ENCODE measurements around the gene LZTS2. TPM values are rescaled to one million over a fixed set of nuclear protein-coding genes. Genes with fewer than 3 reads are reported as not detected.

The LZTS2 gene
- total RNA-seq, 1 donor: 8.1 TPM

DNA sequence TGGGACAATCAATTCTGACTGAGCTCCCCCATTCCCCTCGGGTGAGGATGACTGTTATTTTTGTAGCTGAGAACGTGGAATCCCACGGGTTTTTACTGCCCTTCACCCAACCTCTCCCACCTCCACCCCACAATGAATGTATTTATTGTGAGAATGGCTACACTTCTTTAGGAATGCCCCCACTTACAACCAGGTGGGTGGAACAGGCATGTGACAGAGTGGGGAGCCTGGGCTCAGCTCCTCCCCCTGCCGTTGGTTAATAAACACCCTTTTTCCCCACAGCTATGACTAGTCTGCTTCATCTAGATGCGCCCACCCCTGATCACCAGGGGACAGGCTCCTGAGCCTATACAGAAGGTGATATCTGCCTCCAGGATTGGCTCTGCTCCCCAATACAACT is 14.3 kb upstream of the LZTS2 start:
- Histone ChIP-seq H3K27me3 (ENCODE audit: insufficient read depth, low read length) (no peaks in the 10 kb centered on the region), H3K9me3 (ENCODE audit: low read depth, low read length) (no peaks in the 10 kb centered on the region), H3K4me1 (ENCODE audit: insufficient read depth, low read length) (peaks cover 22% of the 10 kb centered on the region), H3K4me3 (ENCODE audit: low read length) (no peak overlapping the region)

DNA sequence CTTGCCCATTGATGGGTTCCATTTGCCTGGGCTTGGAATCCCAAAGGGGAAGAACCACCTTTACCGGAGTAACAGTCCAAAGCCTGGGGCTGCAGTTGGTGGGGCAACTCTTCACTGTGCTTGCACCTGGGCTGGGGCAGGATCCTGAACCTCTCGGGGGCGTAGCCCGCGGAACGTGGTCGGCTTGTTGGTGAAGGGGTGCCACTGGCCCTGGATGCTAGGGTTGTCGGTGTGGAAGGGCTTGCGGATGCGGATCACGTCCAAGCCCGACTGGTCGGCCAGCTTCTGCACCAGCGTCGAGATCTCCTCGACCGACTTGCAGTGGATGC is 13.0 kb upstream of the LZTS2 start:
- no peaks in the 10 kb centered on the region for H3K9me3 ChIP-seq (ENCODE audit: low read depth, low read length)
- peak overlapping the region; percentile 93 for H3K4me3 ChIP-seq (ENCODE audit: low read length)
- peaks cover 22% of the 10 kb centered on the region for H3K4me1 ChIP-seq (ENCODE audit: insufficient read depth, low read length)
- H3K27me3 ChIP-seq (ENCODE audit: insufficient read depth, low read length): no peaks in the 10 kb centered on the region

- no peaks in the 10 kb centered on the region for H3K9me3 ChIP-seq (ENCODE audit: low read depth, low read length)
- H3K4me3 ChIP-seq (ENCODE audit: low read length): peak within 1 kb of the TSS; percentile 93
Observed at GRCh38 chr10:100986952-100987684, 12.5 kb upstream of the LZTS2 start, which contains the start of the genes MRPL43 and TWNK. MRPL43 (minus strand) TSS chr10:100987497; CDS start chr10:100987443, 54 bp downstream. TWNK (plus strand) TSS chr10:100987543; CDS start chr10:100988211, 668 bp downstream.

DNA sequence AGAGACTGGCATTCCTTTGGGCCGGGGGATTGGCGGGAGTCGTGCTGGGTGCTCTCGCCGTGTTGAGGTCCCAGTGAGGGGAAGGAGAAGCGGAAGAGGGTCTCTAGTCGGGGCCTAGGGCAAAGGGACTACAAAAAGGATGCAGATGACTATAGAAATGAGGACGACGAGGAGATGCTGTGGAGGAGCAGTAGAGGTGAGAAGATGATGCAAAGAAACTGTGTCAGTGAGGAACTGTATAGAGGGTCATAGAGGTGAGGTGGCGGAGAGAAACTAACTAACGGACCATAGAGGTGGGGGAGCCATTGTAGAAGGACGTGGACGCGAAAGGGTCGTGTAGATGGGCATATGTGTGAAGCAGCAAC is 11.9 kb upstream of the LZTS2 start:
- no peaks in the 10 kb centered on the region for H3K9me3 ChIP-seq (ENCODE audit: low read depth, low read length)
- H3K4me3 ChIP-seq (ENCODE audit: low read length): peak overlapping the region; percentile 93
- H3K4me1 ChIP-seq (ENCODE audit: insufficient read depth, low read length): peaks cover 22% of the 10 kb centered on the region
- H3K27me3 ChIP-seq (ENCODE audit: insufficient read depth, low read length): no peaks in the 10 kb centered on the region

More at GRCh38 chr10:100986952-100987684, 12.5 kb upstream of the LZTS2 start, which contains the start of the genes MRPL43 and TWNK:
- Histone ChIP-seq H3K4me1 (ENCODE audit: insufficient read depth, low read length) (peaks cover 22% of the 10 kb centered on the region), H3K27me3 (ENCODE audit: insufficient read depth, low read length) (no peaks in the 10 kb centered on the region)

DNA sequence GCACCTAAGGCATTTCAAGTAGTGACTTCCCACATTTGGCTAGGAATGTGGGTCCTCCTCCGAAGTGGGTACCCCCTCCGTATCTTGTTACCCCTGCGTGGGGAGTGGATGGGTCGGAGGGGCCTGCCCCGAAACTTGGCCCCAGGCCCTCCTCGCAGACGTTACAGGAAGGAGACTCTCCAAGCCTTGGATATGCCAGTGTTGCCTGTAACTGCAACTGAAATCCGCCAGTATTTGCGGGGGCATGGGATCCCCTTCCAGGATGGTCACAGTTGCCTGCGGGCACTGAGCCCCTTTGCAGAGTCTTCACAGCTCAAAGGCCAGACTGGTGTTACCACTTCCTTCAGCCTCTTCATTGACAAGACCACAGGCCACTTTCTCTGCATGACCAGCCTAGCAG is 11.4 kb upstream of the LZTS2 start:
- peaks cover 22% of the 10 kb centered on the region for H3K4me1 ChIP-seq (ENCODE audit: insufficient read depth, low read length)
- no peaks in the 10 kb centered on the region for H3K27me3 ChIP-seq (ENCODE audit: insufficient read depth, low read length)
- H3K4me3 ChIP-seq (ENCODE audit: low read length): peak overlapping the region; percentile 93
- no peaks in the 10 kb centered on the region for H3K9me3 ChIP-seq (ENCODE audit: low read depth, low read length)

GRCh38 chr10:100989088-100989487 is 10.5 kb upstream of the LZTS2 start:
- no peak overlapping the region for H3K4me3 ChIP-seq (ENCODE audit: low read length)
- H3K9me3 ChIP-seq (ENCODE audit: low read depth, low read length): no peaks in the 10 kb centered on the region
- H3K27me3 ChIP-seq (ENCODE audit: insufficient read depth, low read length): no peaks in the 10 kb centered on the region
- H3K4me1 ChIP-seq (ENCODE audit: insufficient read depth, low read length): peaks cover 22% of the 10 kb centered on the region

GRCh38 chr10:100993986-100994708 is 5.5 kb upstream of the LZTS2 start:
- Histone ChIP-seq H3K27me3 (ENCODE audit: insufficient read depth, low read length) (no peaks in the 10 kb centered on the region), H3K4me1 (ENCODE audit: insufficient read depth, low read length) (peaks cover 26% of the 10 kb centered on the region), H3K9me3 (ENCODE audit: low read depth, low read length) (no peaks in the 10 kb centered on the region), H3K4me3 (ENCODE audit: low read length) (no peak overlapping the region)

DNA sequence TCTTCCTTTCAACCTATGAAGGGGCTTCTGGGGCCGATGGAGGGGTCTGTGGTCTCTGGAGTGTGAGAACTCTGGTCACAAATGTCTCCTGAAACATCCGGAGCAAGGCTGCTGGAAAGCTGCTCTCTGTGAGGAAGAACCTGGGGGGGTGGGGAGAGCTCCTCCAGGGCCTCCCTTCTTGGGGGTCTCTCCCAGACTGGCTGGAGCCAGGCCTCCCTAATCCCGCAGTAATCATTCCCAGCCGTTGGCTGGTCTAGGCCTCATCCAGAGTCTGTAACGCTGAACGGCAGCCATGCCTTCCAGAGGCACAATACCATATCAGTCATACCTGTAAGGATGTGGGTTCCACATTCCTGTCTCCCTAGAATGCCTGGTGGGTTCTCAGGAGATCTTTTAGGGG is 4.4 kb upstream of the LZTS2 start:
- Histone ChIP-seq H3K4me1 (ENCODE audit: insufficient read depth, low read length) (peaks cover 31% of the 10 kb centered on the region), H3K27me3 (ENCODE audit: insufficient read depth, low read length) (no peaks in the 10 kb centered on the region), H3K9me3 (ENCODE audit: low read depth, low read length) (no peaks in the 10 kb centered on the region), H3K4me3 (ENCODE audit: low read length) (no peak overlapping the region)

GRCh38 chr10:100996678-100997359 is 2.8 kb upstream of the LZTS2 start:
- Histone ChIP-seq H3K4me3 (ENCODE audit: low read length) (peak overlapping the region; percentile 69), H3K27me3 (ENCODE audit: insufficient read depth, low read length) (no peaks in the 10 kb centered on the region), H3K4me1 (ENCODE audit: insufficient read depth, low read length) (peaks cover 39% of the 10 kb centered on the region), H3K9me3 (ENCODE audit: low read depth, low read length) (no peaks in the 10 kb centered on the region)

DNA sequence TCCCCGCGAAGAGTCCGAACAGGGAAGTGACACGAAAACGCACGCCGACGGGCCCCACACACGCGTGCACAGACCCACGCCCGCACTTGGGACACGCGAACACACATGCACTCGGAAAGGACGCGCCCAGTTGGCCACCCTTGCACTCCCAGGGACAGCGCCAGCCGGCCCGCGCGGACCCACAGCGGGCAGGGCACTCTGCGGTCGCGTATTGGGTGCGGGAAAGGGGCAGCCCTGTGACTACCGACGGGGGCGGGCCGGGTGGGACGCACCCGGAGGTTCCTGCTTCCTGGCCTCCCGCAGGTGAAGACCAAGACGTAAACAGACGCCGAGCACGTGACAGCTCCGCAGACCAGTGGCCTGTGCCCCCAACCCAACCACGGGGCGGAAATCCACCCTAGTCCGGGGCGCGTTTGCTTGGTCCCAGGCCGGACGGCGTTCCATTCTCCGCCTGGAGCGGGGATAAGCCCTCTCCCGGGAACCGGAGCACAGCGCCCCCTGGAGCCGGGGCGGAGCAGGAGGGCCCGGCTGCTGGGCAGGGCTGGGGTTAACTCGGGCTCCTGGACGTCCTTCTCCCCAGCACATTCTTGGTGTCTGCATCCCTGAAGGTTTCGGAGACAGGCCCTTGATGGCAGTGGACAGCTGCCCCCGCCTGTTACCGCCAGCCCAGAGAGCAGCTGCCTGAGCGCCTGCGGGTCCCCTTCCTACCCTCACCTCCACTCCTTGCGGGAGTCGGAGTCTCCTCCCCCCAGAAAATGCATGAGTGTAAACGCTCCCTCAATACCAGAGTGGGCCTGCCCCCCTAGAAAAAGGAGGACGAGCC is 2.0 kb upstream of the LZTS2 start:
- H3K4me1 ChIP-seq (ENCODE audit: insufficient read depth, low read length): peaks cover 39% of the 10 kb centered on the region
- H3K27me3 ChIP-seq (ENCODE audit: insufficient read depth, low read length): no peaks in the 10 kb centered on the region
- no peaks in the 10 kb centered on the region for H3K9me3 ChIP-seq (ENCODE audit: low read depth, low read length)
- peak overlapping the region; percentile 69 for H3K4me3 ChIP-seq (ENCODE audit: low read length)

DNA sequence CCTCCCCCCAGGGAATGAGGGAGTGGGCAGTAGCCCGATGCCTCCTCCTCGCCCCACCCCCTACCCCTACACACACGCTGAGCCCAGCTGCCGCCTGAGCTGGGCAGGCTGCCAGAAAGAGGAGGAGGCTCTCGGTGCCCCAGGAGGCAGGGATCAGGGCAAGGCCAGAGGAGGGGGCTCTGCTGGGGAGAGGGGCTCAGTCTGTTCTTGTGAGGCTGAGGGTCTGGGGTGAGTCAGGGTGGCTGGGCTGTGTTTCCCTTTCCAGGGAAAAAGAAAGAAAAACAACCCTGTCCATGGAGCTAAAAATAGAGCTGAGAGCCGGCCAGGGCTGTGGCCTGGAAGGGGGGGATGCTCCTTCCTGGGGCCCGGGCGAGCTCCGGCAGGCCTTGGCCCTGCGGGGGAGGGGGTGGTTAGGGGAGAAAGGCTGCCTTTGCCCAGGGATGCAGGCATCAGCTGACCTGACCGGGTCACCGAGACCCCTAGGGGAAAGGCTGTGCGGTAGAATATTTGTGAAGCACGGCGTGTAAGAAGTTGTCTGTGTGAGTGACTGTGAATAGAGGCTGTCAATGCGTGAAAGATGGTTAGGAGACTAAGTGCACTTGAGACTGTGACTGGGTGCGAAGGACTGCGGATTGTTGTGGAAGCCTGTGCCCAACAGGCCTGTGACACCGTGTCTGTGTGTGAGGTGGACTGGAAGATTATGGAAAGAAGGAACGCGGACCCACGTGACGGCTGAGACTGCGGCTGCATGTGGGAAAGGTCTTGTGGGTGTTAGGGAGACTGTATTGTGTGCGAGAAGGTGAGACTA is 1.2 kb upstream of the LZTS2 start:
- peak overlapping the region; percentile 69 for H3K4me3 ChIP-seq (ENCODE audit: low read length)
- H3K27me3 ChIP-seq (ENCODE audit: insufficient read depth, low read length): no peaks in the 10 kb centered on the region
- no peaks in the 10 kb centered on the region for H3K9me3 ChIP-seq (ENCODE audit: low read depth, low read length)
- H3K4me1 ChIP-seq (ENCODE audit: insufficient read depth, low read length): peaks cover 39% of the 10 kb centered on the region

- H3K4me1 ChIP-seq (ENCODE audit: insufficient read depth, low read length): peaks cover 39% of the 10 kb centered on the region
- H3K4me3 ChIP-seq (ENCODE audit: low read length): peak overlapping the region; percentile 69
- H3K9me3 ChIP-seq (ENCODE audit: low read depth, low read length): no peaks in the 10 kb centered on the region
- no peaks in the 10 kb centered on the region for H3K27me3 ChIP-seq (ENCODE audit: insufficient read depth, low read length)
Observed at GRCh38 chr10:100998991-100999741, 442 bp upstream of the LZTS2 start.

GRCh38 chr10:101000127-101000914 is 713 bp downstream of the LZTS2 start:
- Histone ChIP-seq H3K27me3 (ENCODE audit: insufficient read depth, low read length) (no peaks in the 10 kb centered on the region), H3K4me1 (ENCODE audit: insufficient read depth, low read length) (peaks cover 39% of the 10 kb centered on the region), H3K4me3 (ENCODE audit: low read length) (peak overlapping the region; percentile 34), H3K9me3 (ENCODE audit: low read depth, low read length) (no peaks in the 10 kb centered on the region)

Measured in mononuclear cell (primary cell).